ENCODE measurements around the gene CARF. TPM values are rescaled to one million over a fixed set of nuclear protein-coding genes. Genes with fewer than 3 reads are reported as not detected.

CARF gene
- total and polyA plus RNA-seq, 12 donors: 1.9 to 27.9 (median 10.1) TPM

DNA sequence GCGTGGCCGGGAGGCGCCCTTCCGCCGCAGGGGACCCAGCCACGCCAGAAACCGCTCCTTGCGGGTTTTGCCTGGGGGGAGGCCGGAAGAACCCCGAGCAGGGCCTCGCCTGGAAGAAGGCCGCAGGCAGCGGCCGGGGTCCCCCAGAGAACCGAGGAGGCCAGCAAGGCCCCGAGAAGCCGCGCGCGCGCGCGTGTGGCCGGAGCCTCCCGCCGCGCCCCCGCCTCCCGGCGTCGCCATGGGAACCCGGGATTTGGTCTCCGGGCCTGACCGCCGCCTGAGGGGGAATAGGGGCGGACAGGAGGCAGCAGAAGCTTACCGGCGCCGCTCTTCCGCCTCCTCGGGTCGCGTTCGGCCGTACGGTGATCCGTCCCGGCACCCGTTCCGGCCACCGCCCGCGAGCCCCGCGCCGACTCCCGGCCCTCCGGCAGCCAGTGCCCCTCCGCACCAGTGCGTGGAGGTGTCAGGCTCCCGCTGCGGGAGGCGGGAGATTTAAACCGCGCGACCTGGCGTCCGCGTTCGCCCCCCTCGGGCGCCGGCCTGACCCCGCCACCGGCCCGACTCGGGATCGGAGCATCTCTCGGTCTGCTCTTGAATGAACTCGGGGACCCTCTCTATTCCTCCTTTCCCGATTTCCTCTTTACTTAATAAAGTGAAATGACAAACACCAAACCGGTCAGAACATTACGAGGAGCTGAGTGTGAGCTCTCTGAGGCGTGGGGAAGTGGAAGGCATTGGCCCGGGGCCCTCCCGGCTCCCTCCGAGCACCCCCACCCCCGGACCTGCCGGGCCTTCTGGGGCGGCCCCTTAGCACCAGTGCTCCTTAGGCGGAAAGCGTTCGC lies 40.6 kb upstream of the CARF start, which contains the start of gene ICA1L:
Gene ICA1L (minus strand): TSS at position 467 of the 842 bp plus-strand sequence. CDS start 42,757 bp downstream, outside the sequence.
- DNase-seq: peak; percentile 59 to 81 (median 72)
- Histone ChIP-seq H3K27me3 (no peaks in the 10 kb centered on the region), H3K27ac (peak within 1 kb of the TSS; percentile 7 to 88 (median 73)), H3K4me3 (peak within 1 kb of the TSS; percentile 26 to 97 (median 78)), H3K36me3 (replicated peaks in 1 of 2) (no peaks in the 10 kb centered on the region), H3K4me1 (replicated peaks in 1 of 2) (peaks cover 0 to 12% of the 10 kb centered on the region in 2 donors), H3K9me3 (replicated peaks in 1 of 3) (no peaks in the 10 kb centered on the region)
- no peak for TF ChIP-seq POLR2A (IDR thresholded peaks at IDR 0.05)
- TF ChIP-seq, protein P1, sequence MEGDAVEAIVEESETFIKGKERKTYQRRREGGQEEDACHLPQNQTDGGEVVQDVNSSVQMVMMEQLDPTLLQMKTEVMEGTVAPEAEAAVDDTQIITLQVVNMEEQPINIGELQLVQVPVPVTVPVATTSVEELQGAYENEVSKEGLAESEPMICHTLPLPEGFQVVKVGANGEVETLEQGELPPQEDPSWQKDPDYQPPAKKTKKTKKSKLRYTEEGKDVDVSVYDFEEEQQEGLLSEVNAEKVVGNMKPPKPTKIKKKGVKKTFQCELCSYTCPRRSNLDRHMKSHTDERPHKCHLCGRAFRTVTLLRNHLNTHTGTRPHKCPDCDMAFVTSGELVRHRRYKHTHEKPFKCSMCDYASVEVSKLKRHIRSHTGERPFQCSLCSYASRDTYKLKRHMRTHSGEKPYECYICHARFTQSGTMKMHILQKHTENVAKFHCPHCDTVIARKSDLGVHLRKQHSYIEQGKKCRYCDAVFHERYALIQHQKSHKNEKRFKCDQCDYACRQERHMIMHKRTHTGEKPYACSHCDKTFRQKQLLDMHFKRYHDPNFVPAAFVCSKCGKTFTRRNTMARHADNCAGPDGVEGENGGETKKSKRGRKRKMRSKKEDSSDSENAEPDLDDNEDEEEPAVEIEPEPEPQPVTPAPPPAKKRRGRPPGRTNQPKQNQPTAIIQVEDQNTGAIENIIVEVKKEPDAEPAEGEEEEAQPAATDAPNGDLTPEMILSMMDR (IDR thresholded peaks at IDR 0.05): peak in 1 of 6 experiments; percentile 1
- 0 to 1% (median 0%) methylated on average over 14 to 93 of the region's 93 CpGs for WGBS, 4 donors
- intact Hi-C loops (cut with DNase I): loop anchor here in 1 of 2 donors (10.0 kb wide), 1 partner anchor 287 kb away; no protein-coding TSS in a partner anchor

DNA sequence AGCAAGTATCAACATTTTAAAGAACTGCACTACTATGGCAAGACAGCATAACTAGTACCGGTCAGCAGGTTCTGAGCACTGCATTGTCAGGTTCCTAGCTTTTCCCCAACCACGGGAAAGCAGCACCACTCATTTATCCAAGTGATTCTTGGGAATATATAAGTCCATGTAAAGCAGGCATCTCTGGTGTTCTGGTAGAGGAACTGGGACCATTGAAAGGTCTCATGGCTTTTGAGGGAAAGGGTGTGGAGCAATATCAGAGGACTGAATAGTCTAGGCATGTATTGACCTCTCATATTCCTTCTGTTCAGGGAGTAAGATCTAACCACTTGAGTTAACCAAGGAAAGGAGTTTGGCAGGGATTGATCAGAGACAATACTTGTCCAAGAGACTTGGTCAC lies 34.4 kb upstream of the CARF start:
- no peak overlapping the region for H3K4me3 ChIP-seq
- intact Hi-C loops (cut with DNase I): loop anchor here in 1 of 2 donors (10.0 kb wide), 1 partner anchor 293 kb away; no protein-coding TSS in a partner anchor
- WGBS, 4 donors: 96 to 100% (median 98%) methylated on average over 2 of the region's 2 CpGs

DNA sequence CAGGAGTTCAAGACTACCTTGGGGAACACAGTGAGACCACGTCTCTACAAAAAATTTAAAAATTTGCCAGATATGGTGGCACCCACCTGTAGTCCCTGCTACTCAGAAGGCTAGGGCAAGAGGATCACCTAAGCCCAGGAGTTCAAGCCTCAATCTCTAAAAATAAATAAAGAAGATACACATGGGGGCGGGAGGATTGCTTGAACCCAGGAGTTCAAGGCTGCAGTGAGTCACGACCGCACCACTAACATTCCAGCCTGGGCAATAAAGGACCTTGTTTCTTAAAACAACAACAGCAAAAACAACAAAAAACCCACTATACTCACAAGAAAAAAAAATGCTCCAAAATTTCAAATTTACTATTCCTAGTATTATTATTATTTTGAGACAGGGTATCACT lies 30.5 kb upstream of the CARF start:
- 54 to 67% (median 58%) methylated on average over 4 of the region's 4 CpGs for WGBS, 4 donors
- TF ChIP-seq, protein P1 (IDR thresholded peaks at IDR 0.05): no peak
- TF ChIP-seq POLR2A (IDR thresholded peaks at IDR 0.05): no peak
- no peaks in the 10 kb centered on the region for H3K4me1 ChIP-seq (replicated peaks in 1 of 2)
- H3K36me3 ChIP-seq (replicated peaks in 1 of 2): peaks cover 0 to 12% of the 10 kb centered on the region in 2 donors
- no peaks in the 10 kb centered on the region for H3K9me3 ChIP-seq (replicated peaks in 1 of 3)
- H3K27me3 ChIP-seq: no peaks in the 10 kb centered on the region
- peak in 2 of 7 donors; percentile 13 to 30 for DNase-seq
- H3K27ac ChIP-seq: no peak overlapping the region
- no peak overlapping the region for H3K4me3 ChIP-seq
- intact Hi-C loops (cut with DNase I): no loop called here

More for the DNA sequence above, 34.4 kb upstream of the CARF start:
- Histone ChIP-seq H3K27ac (no peak overlapping the region), H3K4me1 (replicated peaks in 1 of 2) (no peaks in the 10 kb centered on the region), H3K27me3 (no peaks in the 10 kb centered on the region), H3K9me3 (replicated peaks in 1 of 3) (no peaks in the 10 kb centered on the region), H3K36me3 (replicated peaks in 1 of 2) (no peaks in the 10 kb centered on the region)
- TF ChIP-seq, protein P1 (IDR thresholded peaks at IDR 0.05): no peak
- TF ChIP-seq POLR2A (IDR thresholded peaks at IDR 0.05): no peak
- no peak for DNase-seq

DNA sequence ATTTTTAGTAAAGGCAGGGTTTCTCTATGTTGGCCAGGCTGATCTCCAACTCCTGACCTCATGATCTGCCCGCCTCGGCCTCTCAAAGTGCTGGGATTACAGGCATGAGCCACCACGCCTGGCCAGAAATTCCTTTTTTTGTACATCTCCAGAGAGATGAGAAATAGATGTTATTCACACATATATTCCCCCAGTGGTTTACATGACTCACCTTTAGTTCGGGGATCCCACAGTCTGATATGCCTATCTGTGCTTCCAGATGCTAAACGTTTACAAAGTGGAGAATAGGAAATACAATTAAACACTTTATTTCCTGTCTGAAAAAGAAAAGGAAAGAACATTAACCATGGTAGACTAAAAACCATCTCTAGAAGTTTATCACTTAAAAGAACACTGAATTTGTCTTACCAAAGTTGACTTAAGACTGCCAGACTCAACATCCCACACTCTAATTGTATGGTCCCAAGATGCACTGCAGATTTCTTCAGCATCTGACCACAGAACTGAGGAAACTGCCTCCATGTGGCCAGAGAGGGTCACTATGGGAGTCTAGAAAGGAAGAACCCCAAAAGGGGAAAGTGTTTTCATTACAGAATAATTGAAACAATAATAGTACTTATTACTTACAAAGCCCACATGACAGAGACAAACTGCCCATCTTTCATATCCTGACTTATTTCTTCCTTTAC lies 27.9 kb upstream of the CARF start:
- H3K9me3 ChIP-seq (replicated peaks in 1 of 3): no peaks in the 10 kb centered on the region
- no peak for DNase-seq
- intact Hi-C loops (cut with DNase I): no loop called here
- WGBS, 4 donors: 78 to 89% (median 83%) methylated on average over 5 of the region's 5 CpGs
- TF ChIP-seq, protein P1 (IDR thresholded peaks at IDR 0.05): peak in 1 of 6 experiments; percentile 8
- no peak for TF ChIP-seq POLR2A (IDR thresholded peaks at IDR 0.05)
- H3K27ac ChIP-seq: no peak overlapping the region
- H3K36me3 ChIP-seq (replicated peaks in 1 of 2): peaks cover 0 to 12% of the 10 kb centered on the region in 2 donors
- H3K4me3 ChIP-seq: no peak overlapping the region
- H3K4me1 ChIP-seq (replicated peaks in 1 of 2): no peaks in the 10 kb centered on the region
- H3K27me3 ChIP-seq: no peaks in the 10 kb centered on the region

All from adrenal gland (tissue), 12 donors.